ENCODE results near the gene CSH2.

Gene CSH2

GRCh38 chr17:63834431-63835166 lies 38.9 kb downstream of the CSH2 start:
- peak; percentile 86 for DNase-seq (ENCODE audit: low spot score)

GRCh38 chr17:63833741-63834373 lies 39.6 kb downstream of the CSH2 start:
- no peak for DNase-seq (ENCODE audit: low spot score)

DNA sequence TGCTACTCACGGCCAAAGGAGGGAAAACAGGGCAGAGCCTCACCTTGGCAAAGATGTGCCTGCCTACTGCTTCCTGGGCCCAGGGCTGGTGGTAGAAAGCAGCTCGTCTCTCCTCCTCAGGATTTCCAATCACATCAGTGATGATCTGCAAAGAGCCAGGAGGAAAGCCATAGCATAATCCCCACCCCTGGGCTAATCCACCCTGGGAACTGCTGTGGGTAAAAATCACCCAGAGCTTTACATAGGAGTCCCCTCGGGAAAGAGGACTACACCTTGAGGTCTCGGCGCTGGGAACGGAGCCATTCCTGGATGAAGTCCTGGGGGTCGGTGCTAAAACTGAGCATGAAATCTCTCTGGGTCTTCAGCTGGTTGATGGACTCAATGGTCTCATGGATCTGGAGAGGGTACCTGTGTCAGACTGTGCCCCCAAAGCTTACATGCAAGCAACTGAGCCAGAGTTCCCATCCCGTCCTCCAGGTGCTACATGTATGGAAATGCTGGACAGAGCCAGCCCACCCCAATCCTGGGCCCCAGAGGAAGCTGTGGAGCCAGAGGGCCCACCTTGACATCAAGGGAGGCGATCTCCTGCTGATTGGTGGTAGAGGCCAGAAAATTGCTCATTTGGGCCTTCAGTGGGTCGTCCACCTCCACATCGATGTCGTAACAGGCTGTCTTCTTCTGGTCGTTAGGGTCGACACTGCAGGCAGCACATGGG lies 40.3 kb downstream of the CSH2 start:
- DNase-seq (ENCODE audit: low spot score) = no peak

DNA sequence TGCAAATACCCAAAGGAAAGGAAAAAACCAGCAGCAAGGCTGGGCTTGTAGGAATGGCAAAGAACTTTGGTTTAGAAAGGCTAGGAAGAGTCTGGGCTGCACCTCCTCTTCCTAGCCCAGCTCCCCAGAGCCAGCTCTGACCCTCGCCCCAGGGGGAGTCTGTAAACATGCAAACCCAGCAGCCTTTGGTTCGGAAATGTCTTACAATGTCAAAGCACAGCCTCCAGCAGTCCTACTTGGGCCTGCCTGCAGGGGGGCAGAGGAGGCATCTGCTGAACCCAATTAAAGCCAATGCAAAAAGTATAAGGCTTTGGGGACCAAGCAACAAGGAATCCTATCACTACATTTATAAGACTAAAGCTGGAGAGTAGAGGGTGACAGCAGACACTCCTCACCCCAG lies 41.0 kb downstream of the CSH2 start:
- no peak for DNase-seq (ENCODE audit: low spot score)

- no peak for DNase-seq (ENCODE audit: low spot score)
These were observed 41.5 kb downstream of the CSH2 start for GRCh38 chr17:63832014-63832413.

DNA sequence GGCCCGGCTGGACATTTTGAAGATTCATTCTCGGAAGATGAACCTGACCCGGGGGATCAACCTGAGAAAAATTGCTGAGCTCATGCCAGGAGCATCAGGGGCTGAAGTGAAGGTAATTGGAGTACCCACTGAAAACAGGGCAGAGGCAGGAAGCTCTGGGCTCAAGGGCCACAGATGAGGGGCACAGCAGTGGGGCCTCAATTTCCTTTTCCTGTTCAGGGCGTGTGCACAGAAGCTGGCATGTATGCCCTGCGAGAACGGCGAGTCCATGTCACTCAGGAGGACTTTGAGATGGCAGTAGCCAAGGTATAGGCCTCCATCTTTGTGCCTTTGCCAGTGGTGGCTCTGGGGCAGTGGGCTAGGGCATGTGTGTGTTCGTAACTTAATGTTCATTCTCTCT lies 42.0 kb downstream of the CSH2 start:
- no peak for DNase-seq (ENCODE audit: low spot score)

- no peak for DNase-seq (ENCODE audit: low spot score)
These were observed 42.5 kb downstream of the CSH2 start for GRCh38 chr17:63830904-63831491.

DNA sequence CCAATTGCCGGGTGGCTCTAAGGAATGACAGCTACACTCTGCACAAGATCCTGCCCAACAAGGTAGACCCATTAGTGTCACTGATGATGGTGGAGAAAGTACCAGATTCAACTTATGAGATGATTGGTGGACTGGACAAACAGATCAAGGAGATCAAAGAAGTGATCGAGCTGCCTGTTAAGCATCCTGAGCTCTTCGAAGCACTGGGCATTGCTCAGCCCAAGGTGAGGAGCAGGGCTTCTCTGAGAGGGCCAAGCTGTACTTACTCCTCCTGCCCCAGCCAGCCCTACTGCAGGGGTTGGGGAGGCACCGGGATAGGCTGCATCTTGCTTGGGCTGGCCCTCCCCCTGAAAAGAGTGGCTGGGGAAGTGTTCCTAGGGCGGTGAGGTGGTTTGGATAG lies 43.2 kb downstream of the CSH2 start:
- DNase-seq (ENCODE audit: low spot score) = no peak

DNA sequence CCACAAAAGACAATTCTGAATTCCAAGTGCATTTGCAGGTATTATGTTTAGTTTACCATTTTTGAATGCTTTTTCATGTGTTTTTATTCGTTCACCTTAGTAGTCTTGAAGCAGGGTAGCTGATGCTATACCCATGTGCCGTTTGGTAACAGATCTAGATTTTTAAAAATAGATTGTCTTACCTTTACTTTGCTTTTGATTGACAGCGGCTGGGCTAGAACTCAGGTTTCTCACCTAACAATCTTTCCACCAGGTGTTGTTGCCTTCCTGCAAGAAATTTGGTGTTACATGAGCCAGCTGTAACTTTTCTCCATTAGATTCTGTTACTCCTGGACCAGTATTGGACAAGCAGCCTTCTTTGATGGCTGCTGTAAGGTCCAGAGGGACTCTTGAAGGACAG lies 44.5 kb downstream of the CSH2 start:
- DNase-seq (ENCODE audit: low spot score) = no peak

GRCh38 chr17:63827801-63828221 lies 45.7 kb downstream of the CSH2 start:
- no peak for DNase-seq (ENCODE audit: low spot score)

GRCh38 chr17:63827002-63827800 lies 46.3 kb downstream of the CSH2 start, which contains the start of the genes FTSJ3 and PSMC5:
Gene FTSJ3 (minus strand): TSS chr17:63827663. CDS start chr17:63826902, 761 bp downstream.
Gene PSMC5 (plus strand): TSS chr17:63827431. CDS start chr17:63827491, 60 bp downstream.
- peak; percentile 98 for DNase-seq (ENCODE audit: low spot score)

GRCh38 chr17:63826468-63827001 lies 46.9 kb downstream of the CSH2 start:
- DNase-seq (ENCODE audit: low spot score) = peak; percentile 21

DNA sequence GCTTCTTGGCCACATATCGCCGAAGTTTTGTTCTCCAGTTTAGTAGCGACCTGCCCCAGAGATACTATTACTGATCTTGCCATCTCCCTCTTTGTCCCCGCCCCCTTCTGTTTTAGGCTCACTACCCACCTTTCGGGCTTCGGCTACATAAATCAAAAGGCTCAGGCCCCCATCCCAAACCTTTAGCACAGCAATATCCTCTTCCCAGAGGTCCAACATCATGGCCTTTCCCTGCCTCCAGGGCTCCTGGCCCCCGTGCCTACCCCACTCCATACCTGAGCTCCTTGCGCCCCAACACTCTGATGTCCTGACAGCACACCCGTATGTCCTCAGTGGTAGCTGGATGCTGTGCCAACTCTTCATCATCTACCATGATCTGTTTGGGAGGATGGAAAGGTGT lies 49.1 kb downstream of the CSH2 start:
- DNase-seq (ENCODE audit: low spot score) = no peak

DNA sequence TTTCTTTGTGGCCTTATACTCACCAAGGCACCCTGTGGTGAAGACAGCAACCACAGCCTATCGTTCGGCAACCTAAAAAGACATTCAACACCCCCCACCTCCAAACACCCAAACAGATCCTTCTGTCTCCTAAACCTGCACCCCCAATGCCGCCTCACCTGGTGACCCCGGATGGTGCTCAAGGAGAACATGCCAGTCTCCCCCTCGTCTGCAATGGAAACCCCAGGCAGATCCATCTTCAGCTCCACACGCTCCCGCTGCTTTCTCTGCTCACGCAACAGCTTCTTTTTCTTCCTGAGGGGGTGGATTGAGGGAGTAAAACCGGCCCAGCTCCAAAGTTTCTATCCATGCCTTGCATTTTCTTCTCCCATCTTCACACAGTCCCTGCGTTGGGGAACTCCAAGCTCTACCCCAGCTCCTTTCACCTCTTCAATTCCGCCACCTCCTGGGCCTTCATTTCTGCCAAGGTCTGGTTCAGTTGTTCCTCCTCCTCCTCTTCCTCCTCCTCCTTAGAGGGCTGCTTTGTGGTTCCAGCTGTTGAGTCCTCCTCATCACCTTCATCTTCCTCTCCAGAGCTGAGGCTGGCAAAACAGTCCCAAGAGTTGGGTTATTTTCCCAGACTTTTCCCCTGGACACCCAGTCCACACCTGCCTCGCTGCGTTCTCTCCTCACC lies 49.7 kb downstream of the CSH2 start:
- DNase-seq (ENCODE audit: low spot score) = no peak

- DNase-seq (ENCODE audit: low spot score) = no peak
These were observed 50.9 kb downstream of the CSH2 start for GRCh38 chr17:63822537-63822936.
